Stimulated activated CD8-positive, alpha-beta memory T cell treated with anti-CD3 and anti-CD28 coated beads, Interleukin-7, amount 100 ng/mL, for 1 hour (primary cell): ENCODE measurements around the gene CDH11.

Experiments
- DNase-seq, 2 donors: peaks; one replicate each; pipeline ENCODE4 v3.0.0-alpha.2; 2020; ENCODE audit warnings: low read depth in 2 of 2

The CDH11 gene

DNA sequence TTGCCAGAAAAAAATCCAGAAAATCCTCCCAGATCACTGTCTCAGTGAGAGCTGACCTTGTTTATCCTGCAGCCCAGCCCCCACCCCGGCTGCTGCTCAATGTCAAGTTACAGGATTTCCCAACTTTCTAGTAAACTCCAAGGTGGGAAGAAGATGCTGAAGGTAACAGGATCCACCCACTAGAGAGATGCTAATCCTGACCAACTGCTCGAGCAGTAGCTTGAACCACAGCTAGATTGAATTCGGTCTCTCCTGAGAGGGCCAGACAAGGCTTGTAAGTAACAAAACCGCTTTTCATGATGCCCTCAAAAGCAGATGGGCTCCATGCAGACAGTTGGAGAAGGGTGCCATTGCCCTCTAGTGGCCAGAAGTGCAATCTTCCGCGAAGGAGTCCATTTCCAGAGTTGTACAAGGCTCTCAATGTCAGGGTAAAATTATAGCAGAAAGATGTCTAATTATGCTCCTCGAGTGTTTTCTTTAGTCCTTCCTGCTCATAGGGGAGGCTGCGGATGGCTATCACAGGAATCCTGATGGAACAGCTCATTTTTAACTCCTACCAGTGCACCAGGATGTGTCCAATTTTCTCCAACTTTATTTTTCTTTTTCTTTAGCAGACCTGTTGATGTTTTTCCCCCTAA lies 3.9 kb downstream of the CDH11 start:
- DNase-seq: peak in 1 of 2 donors; percentile 1

GRCh38 chr16:65116818-65117430 lies 4.9 kb downstream of the CDH11 start:
- no peak for DNase-seq

DNA sequence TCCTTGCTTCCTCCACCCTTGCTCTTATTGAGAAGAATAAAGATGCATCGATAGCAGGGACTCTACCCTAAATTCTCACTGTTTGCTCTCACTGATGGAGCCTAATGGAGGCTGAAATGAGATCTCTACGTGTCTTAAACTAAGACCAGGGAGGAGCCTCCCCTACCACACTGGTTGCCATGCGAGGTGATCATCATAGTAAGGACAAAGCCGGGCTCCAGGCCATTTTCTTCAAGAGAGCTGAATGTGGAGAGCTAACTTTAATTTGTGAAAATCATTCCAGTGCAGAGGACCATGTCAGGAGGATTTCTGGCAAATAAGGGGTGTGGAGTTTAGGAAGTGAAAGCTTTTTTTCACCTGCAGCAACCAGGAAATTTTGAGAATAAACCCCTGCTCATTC lies 5.6 kb downstream of the CDH11 start:
- DNase-seq: no peak

DNA sequence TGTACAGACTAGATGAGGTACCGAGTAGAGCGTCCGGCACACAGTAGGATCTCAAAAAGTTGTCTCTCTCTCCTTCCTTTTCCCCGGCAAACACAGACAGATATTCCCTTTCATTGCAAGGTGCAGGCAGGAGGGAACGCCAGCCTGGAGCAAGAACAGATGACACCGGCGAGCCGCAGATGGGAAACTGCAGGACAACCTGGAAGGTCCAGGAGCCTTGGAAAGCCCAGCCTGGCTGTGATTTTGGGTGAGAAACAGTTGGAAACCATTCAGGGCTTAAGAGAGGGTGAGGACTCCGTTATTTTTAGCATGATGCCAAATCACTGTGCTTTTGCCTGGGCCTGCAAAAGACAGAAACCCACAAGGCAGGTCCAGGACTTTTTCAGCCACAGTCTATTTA lies 7.3 kb downstream of the CDH11 start:
- no peak for DNase-seq

- DNase-seq: no peak
Observed at GRCh38 chr16:65113441-65113840, 8.4 kb downstream of the CDH11 start.

- DNase-seq: no peak
Observed at GRCh38 chr16:65111306-65111705, 10.6 kb downstream of the CDH11 start.

DNA sequence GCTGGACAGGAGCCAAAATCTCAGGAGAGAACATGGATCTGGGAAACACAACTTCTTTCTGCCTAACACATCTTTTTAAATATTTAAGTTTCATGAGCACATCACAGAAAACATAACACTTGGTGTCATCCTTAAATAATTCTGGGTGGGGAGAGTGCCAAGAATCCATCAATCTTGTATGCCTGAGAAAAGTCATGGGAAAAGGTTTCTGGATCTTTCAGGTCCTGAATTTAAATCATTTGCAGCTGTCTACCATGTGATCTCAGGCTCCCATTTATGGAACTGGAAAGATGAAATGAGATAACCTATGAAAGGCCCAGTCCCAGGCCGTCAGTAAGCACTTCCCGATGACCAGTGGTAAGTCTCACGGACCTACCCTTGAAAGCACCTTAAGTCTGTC lies 15.1 kb downstream of the CDH11 start:
- DNase-seq: no peak

DNA sequence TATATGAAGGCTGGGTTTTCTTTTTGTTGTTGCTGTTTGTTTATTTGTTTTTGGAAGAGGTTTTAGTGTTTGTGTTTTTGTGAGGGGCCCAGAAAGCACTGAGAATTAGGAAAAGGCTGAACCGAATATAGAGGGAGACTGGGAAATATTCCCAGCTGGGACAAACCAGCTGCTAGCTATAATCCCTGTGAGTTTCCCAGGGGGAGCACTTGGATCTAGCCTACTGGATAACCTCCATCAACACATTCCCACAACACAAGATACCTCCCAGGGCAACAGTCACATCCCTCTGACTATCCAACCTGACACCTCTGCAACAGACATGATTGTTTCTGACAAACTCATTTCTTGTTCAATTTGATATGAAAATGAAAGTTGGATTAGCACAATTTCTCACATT lies 16.7 kb downstream of the CDH11 start:
- DNase-seq: no peak

GRCh38 chr16:65104471-65104870 lies 17.4 kb downstream of the CDH11 start:
- no peak for DNase-seq

DNA sequence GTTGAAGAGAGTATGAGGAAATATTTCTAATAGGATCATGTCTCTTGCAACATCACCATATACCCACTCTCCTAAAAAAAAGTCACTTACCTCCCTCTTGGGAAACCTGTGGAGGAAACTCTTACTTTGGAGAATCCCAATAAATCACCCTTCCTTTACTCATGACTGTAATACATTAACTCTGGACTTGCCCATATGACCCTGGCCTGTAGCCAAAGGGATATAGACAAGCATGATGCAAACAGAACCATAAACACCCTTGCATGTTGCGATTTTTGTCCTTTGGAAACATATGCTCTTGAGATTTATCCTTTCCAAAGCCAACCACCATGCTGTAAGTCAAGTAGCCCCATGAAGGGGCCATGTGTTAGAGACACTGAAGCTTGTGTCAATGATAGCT lies 19.5 kb downstream of the CDH11 start:
- DNase-seq: no peak

DNA sequence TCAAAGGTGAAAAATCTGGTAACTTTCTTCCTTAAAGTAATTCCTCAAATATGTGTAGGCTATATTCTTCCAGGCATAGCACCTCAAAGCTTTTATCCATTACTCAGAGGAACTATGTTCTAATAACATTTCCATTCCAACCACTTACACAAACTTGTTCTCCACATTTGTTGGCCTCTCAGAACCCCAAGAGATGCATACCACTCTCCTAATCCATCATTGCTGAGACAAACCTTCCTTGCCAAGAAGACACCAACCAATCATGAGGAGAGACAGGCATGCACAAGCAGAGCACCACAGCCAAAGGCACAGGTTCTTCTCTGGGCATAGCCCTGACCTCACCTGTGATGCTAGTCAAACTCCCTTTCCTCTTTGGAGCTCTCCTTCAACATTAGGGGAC lies 20.9 kb downstream of the CDH11 start:
- DNase-seq: no peak

- DNase-seq: no peak
Observed at GRCh38 chr16:65099607-65100006, 22.3 kb downstream of the CDH11 start.

DNA sequence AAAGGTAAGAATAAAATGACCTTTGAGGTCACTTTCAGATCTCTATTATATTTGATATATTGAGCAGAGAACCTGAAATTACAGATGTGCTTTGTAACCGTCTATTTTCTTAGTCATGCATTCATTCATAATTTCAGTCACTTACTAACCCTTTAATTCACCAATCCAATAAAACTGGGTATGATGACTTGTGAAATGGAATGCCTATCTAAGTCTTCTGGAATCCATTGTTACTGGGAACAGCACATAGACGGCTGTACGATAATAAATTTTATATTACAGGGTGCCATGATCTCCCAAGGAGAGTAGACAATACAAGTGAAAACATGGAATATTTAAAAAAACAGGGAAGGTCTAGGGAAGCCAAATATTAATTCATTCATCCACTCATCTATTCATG lies 22.9 kb downstream of the CDH11 start:
- no peak for DNase-seq

GRCh38 chr16:65097296-65097695 lies 24.6 kb downstream of the CDH11 start:
- no peak for DNase-seq

- DNase-seq: no peak
Observed at GRCh38 chr16:65095906-65096305, 26.0 kb downstream of the CDH11 start.

DNA sequence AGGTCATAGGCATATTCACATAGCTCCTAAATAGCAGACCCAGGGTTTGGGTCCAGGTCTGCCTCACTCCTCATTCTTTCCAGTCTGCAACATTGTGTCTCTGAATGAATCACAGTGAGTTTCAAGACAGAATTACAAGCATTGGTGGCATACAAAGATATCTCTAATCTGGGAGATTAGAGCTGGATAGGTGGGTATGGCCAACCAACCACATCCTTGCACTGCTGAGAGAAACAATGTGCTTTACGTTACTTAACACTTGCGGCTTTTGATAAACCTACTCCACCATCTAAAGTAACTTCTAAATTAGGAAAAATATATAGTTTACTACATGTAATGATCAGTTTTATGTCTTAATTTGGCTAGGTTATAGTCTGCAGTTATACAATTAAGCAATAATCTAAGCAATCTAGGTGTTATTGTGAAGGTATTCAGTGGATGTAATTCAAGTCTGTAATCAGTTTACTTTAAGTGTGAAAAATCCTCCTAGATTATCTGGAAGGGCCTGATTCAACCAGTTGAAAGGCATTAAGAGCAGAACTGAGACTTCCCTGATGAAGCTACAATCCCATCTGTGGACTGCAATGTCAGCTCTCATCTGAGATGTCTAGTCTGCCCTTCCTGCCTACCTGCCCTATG lies 26.7 kb downstream of the CDH11 start:
- no peak for DNase-seq

- DNase-seq: no peak
Observed at GRCh38 chr16:65094009-65094408, 27.9 kb downstream of the CDH11 start.

GRCh38 chr16:65083164-65083857 lies 38.6 kb downstream of the CDH11 start:
- no peak for DNase-seq

GRCh38 chr16:65079549-65079948 lies 42.3 kb downstream of the CDH11 start:
- no peak for DNase-seq

DNA sequence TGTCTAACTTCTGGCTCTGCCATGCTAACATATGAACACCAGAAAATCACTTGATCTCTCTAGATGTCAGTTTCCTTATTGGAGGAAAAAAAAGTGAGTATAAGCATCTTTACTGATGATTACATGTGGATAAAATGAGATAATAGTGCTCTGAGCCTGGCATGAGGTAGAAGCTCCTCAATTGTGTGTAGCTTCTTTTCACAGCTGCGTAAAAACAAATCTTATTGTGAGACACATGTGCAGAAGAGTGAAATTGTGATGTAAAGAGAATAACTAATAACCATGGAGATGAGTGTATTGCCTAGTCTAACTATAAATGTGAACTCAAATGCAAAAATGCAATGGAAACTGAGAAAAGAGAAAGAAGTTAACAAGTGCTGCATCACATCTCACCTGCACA lies 44.7 kb downstream of the CDH11 start:
- DNase-seq: no peak

- DNase-seq: no peak
Observed at GRCh38 chr16:65075877-65076276, 46.0 kb downstream of the CDH11 start.

GRCh38 chr16:65071433-65072311 lies 50.2 kb downstream of the CDH11 start:
- DNase-seq: no peak
